Fibroblast of skin of left quadriceps (primary cell): Measurements from ENCODE around the gene ID3.

Source experiments
- DNase-seq, 2 experiments: peaks; one replicate each; pipeline ENCODE4 v3.0.0-alpha.2; 2013; ENCODE audit warnings: low read depth in 2 of 2

ID3 gene

GRCh38 chr1:23526329-23527041, 32.8 kb downstream of the ID3 start:
- no peak for DNase-seq

GRCh38 chr1:23525558-23526250, 33.6 kb downstream of the ID3 start:
- no peak for DNase-seq

- DNase-seq = no peak
Measured at GRCh38 chr1:23524716-23525401, 34.4 kb downstream of the ID3 start.

- no peak for DNase-seq
Measured at GRCh38 chr1:23524163-23524562, 35.1 kb downstream of the ID3 start.

- DNase-seq = no peak
Measured at GRCh38 chr1:23522244-23522982, 36.9 kb downstream of the ID3 start.

- DNase-seq = no peak
Measured at GRCh38 chr1:23521588-23521987, 37.7 kb downstream of the ID3 start.

DNA sequence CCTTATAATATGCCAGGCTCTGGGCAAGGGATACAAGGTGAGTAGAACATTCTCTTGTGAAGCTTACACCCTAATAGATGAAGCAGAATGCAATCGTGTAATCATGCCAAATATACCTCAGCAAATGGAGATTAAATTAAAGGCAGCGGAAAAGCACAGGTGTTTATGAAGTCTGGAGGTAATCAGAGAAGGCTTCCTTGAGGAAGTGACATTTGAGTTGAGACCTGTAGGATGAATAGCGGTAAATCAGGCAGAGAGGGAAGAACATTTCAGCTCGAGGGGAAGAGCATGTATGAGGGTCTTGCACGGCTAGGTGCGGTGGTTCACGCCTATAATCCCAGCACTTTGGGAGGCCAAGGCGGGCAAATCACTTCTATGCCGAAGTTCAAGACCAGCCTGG, 41.7 kb downstream of the ID3 start:
- DNase-seq = no peak

- DNase-seq = no peak
Measured at GRCh38 chr1:23515905-23516304, 43.4 kb downstream of the ID3 start.

DNA sequence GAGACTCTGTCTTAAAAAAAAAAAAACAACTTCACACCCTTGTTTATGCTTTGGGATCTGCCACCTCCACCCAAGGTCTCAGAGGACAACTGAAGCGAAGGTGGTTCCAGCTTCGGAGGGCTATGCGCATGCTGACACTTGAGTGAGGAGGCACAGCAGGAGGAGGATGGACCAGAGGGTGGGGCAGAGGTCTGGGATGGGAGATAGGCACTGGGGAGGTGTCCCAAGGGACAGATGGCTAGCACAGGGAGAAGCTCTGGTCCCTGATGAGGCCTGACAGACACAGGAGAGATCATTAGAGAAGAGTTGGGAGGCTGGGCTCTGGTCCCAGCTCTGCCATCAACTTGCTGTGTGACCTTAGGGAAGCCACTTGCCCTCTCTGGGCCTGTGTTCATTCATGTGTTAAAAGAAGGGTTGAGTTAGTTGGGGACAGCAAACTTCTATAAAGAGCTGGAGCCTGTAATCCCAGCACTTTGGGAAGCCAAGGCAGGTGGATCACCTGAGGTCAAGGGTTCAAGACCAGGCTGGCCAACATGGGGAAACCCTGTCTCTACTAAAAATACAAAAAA, 45.1 kb downstream of the ID3 start:
- no peak for DNase-seq

- DNase-seq = no peak
Measured at GRCh38 chr1:23509896-23510295, 49.4 kb downstream of the ID3 start.
